ENCODE data around the gene FBXO3. TPM values are rescaled to one million over a fixed set of nuclear protein-coding genes. Genes with fewer than 3 reads are reported as not detected.
"Not testable (repeated sequence)": the region's sequence is repeated elsewhere in the genome, so short reads cannot be mapped to it uniquely, and the experiment has no call there.

Gene FBXO3
- total RNA-seq, 4 donors from 2014 or later, result 25.6 to 42.9 (median 27.8) TPM

GRCh38 chr11:33733980-33734379, 40.3 kb downstream of the FBXO3 start:
- H3K27me3 ChIP-seq, result no peaks in the 10 kb centered on the region
- H3K36me3 ChIP-seq, result no peaks in the 10 kb centered on the region
- no peak for TF ChIP-seq POLR2A (IDR thresholded peaks at IDR 0.05)
- TF ChIP-seq CTCF (IDR thresholded peaks at IDR 0.05), result no peak
- no peak for DNase-seq
- peak overlapping the region in 1 of 4 donors; percentile 12 for H3K27ac ChIP-seq
- H3K4me1 ChIP-seq, result peaks cover 0 to 37% (median 3%) of the 10 kb centered on the region in 4 donors
- H3K9me3 ChIP-seq, result no peaks in the 10 kb centered on the region
- peak overlapping the region in 2 of 4 donors; percentile 71 to 79 for H3K4me3 ChIP-seq

- H3K27me3 ChIP-seq, result no peaks in the 10 kb centered on the region
- H3K4me3 ChIP-seq, result no peak overlapping the region
- peaks cover 0 to 32% (median 3%) of the 10 kb centered on the region in 4 donors for H3K4me1 ChIP-seq
- peak overlapping the region in 1 of 4 donors; percentile 28 for H3K27ac ChIP-seq
- no peaks in the 10 kb centered on the region for H3K9me3 ChIP-seq
- TF ChIP-seq POLR2A (IDR thresholded peaks at IDR 0.05), result no peak
- TF ChIP-seq CTCF (IDR thresholded peaks at IDR 0.05), result no peak
- DNase-seq, result no peak
- H3K36me3 ChIP-seq, result no peaks in the 10 kb centered on the region
Measured at GRCh38 chr11:33731723-33732531, 42.4 kb downstream of the FBXO3 start.

- no peaks in the 10 kb centered on the region for H3K9me3 ChIP-seq
- H3K27ac ChIP-seq, result no peak overlapping the region
- no peak overlapping the region for H3K4me3 ChIP-seq
- TF ChIP-seq CTCF (IDR thresholded peaks at IDR 0.05), result no peak
- TF ChIP-seq POLR2A (IDR thresholded peaks at IDR 0.05), result no peak
- DNase-seq, result no peak
- peaks cover 0 to 32% (median 3%) of the 10 kb centered on the region in 4 donors for H3K4me1 ChIP-seq
- no peaks in the 10 kb centered on the region for H3K27me3 ChIP-seq
- H3K36me3 ChIP-seq, result no peaks in the 10 kb centered on the region
Measured at GRCh38 chr11:33730716-33731115, 43.6 kb downstream of the FBXO3 start.

- H3K27ac ChIP-seq, H3K27me3 ChIP-seq, H3K9me3 ChIP-seq, H3K36me3 ChIP-seq, H3K4me3 ChIP-seq, DNase-seq: not testable (repeated sequence)
- peaks cover 0 to 41% (median 1%) of the 10 kb centered on the region in 4 donors for H3K4me1 ChIP-seq
Measured at GRCh38 chr11:33729072-33729664, 45.2 kb downstream of the FBXO3 start.

GRCh38 chr11:33727539-33727938, 46.8 kb downstream of the FBXO3 start:
- not testable (repeated sequence) for DNase-seq, H3K9me3 ChIP-seq, H3K27me3 ChIP-seq, H3K4me3 ChIP-seq, H3K36me3 ChIP-seq, H3K27ac ChIP-seq
- peaks cover 0 to 41% (median 4%) of the 10 kb centered on the region in 4 donors for H3K4me1 ChIP-seq

GRCh38 chr11:33725496-33725895, 48.8 kb downstream of the FBXO3 start:
- Histone ChIP-seq H3K4me1 (peaks cover 0 to 40% (median 4%) of the 10 kb centered on the region in 4 donors), H3K4me3 (no peak overlapping the region), H3K27ac (no peak overlapping the region), H3K9me3 (no peaks in the 10 kb centered on the region), H3K27me3 (no peaks in the 10 kb centered on the region), H3K36me3 (peaks cover 0 to 19% (median 0%) of the 10 kb centered on the region in 3 donors)
- TF ChIP-seq CTCF (IDR thresholded peaks at IDR 0.05), result no peak
- no peak for TF ChIP-seq POLR2A (IDR thresholded peaks at IDR 0.05)
- DNase-seq, result no peak

All from Peyer's patch (tissue), 4 donors.